Gastroesophageal sphincter (tissue), 3 donors: ENCODE measurements around the gene CCPG1.

ENCODE experiments used
- CTCF ChIP-seq, 4 experiments: fragments of 200-600 bp in 2 of 4; fragments of 450-650 bp in 2 of 4; sonication (generic) in 1 of 4; IDR thresholded peaks; one replicate each; pipeline ENCODE4 v1.5.1; 2017 to 2019; ENCODE audit warnings: antibody characterized with exemption in 4 of 4, mild to moderate bottlenecking in 2 of 4, moderate library complexity in 2 of 4
- POLR2A ChIP-seq, 2 donors: fragments of 450-650 bp; IDR thresholded peaks; one replicate each; pipeline ENCODE4 v1.6.1; 2017; ENCODE audit warnings: antibody characterized with exemption in 2 of 2, mild to moderate bottlenecking in 2 of 2, moderate library complexity in 1 of 2
- POLR2AphosphoS5 ChIP-seq: sonication (generic); formaldehyde crosslinking; IDR thresholded peaks from one replicate; pipeline ENCODE4 v1.6.1; 2017; ENCODE audit warnings: antibody characterized with exemption

- TF ChIP-seq CTCF (IDR thresholded peaks at IDR 0.05) (no peak), POLR2AphosphoS5 (no peak), POLR2A (IDR thresholded peaks at IDR 0.05) (no peak)
Observed at GRCh38 chr15:55401786-55402246, 6.3 kb downstream of the CCPG1 start.
